ENCODE results near the gene RPL7L1.

Gene RPL7L1

GRCh38 chr6:42933205-42933604 is 53.8 kb downstream of the RPL7L1 start:
- no peak for DNase-seq (ENCODE audit: low spot score)

DNA sequence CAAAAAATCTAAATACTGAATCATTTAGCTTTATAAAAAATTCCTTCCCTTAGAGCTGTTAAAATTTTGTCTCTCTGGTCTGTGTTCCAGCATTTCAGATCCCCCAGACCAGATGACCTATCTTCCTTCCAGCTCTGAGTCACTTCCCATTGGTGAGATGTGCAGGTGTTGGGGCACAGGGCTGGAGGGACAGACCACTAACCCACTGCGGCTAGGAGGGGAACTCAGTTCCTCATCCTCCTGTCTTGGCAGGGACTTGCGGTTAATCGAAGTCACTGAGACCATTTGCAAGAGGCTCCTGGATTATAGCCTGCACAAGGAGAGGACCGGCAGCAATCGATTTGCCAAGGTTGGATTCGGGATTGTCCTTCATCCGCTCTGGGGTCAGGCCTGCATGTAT is 55.9 kb downstream of the RPL7L1 start:
- DNase-seq (ENCODE audit: low spot score): no peak

DNA sequence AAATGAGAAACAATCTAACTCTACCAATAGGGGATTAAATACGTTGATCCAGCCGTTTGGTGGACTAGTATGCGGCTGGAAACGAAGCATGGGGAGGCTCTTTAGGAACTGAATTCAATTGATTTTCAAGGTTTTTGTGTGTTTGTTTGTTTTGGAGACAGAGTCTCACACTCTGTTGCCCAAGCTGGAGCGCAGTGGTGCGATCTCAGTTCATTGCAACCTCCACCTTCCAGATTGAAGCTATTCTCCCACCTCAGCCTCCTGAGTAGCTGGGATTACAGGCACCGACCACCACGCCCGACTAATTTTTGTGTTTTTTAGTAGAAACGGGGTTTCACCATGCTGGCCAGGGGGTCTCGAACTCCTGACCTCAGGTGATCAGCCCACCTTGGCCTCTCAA is 57.0 kb downstream of the RPL7L1 start:
- no peak for DNase-seq (ENCODE audit: low spot score)

- peak; percentile 49 for DNase-seq (ENCODE audit: low spot score)
Measured at GRCh38 chr6:42937548-42938427, 58.4 kb downstream of the RPL7L1 start.

DNA sequence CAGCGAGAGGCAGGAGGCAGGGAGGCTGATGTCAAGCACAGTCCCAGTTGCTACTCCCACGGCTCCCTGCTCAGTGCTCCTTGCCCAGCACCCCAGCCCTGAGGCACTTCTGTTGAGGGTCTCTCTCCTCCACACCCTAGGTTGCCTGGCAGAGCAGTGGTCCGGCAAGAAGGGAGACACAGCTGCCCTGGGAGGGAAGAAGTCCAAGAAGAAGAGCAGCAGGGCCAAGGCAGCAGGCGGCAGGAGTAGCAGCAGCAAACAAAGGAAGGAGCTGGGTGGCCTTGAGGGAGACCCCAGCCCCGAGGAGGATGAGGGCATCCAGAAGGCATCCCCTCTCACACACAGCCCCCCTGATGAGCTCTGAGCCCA is 59.0 kb downstream of the RPL7L1 start:
- no peak for DNase-seq (ENCODE audit: low spot score)

DNA sequence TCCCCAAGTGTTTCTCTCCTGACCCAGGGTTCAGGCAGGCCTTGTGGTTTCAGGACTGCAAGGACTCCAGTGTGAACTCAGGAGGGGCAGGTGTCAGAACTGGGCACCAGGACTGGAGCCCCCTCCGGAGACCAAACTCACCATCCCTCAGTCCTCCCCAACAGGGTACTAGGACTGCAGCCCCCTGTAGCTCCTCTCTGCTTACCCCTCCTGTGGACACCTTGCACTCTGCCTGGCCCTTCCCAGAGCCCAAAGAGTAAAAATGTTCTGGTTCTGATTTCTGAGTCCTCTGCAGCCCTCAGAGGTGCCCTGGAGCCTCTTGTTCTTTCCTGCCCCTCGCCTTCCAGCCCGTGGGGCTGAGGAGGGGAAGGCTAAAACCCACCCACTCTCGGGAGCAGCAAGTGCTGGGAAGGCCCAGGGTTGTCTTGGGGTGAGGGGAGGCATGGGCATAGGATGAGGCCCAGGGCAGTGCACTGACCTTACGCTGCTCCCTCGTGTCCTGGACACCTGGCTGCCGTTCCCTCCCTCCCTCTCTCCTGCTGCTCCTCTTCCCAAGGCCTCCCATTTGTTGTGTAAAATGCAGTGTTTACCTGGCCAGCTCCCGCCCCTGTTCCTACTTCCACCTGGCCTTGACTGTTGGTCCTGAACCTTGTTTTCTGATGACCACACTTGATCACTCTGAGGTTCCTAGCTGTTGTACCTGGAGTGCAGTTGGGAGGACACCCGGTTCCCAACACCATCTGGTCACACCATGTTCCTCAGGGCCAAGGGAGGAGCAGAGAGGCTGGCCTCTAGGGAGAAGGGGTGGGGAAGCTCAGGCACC is 59.8 kb downstream of the RPL7L1 start:
- DNase-seq (ENCODE audit: low spot score): no peak

Data from kidney tubule cell (primary cell).